Measurements from ENCODE around the gene TMED1. TPM values are rescaled to one million over a fixed set of nuclear protein-coding genes. Genes with fewer than 3 reads are reported as not detected.

The TMED1 gene
- total and polyA plus RNA-seq, 10 donors: 13.1 to 30.5 (median 19.3) TPM

- intact Hi-C loops (cut with DNase I; ENCODE audit: low total_unique reads): no loop called here
- Histone ChIP-seq H3K27me3 (replicated peaks in 1 of 7) (no peaks in the 10 kb centered on the region), H3K4me3 (no peak overlapping the region), H3K27ac (peak overlapping the region in 2 of 8 donors; percentile 11 to 33), H3K36me3 (peaks cover 2 to 100% (median 98%) of the 10 kb centered on the region in 6 donors), H3K9me3 (no peaks in the 10 kb centered on the region), H3K4me1 (no peaks in the 10 kb centered on the region)
- peak; percentile 75 for DNase-seq
- peak in 2 of 3 donors; percentile 25 to 58 for TF ChIP-seq POLR2AphosphoS5 (IDR thresholded peaks at IDR 0.05)
- peak in 1 of 11 experiments; percentile 19 for TF ChIP-seq CTCF (IDR thresholded peaks at IDR 0.05 in 8 of 11, conservative IDR thresholded peaks at IDR 0.05 in 3 of 11)
- TF ChIP-seq POLR2A (IDR thresholded peaks at IDR 0.05): no peak
- WGBS, 5 donors: 90 to 95% (median 92%) methylated on average over 14 to 26 of the region's 26 CpGs
Measured at GRCh38 chr19:10828981-10829821, 6.8 kb downstream of the TMED1 start.

GRCh38 chr19:10826846-10827245, 9.2 kb downstream of the TMED1 start:
- no peak for TF ChIP-seq CTCF (IDR thresholded peaks at IDR 0.05 in 8 of 11, conservative IDR thresholded peaks at IDR 0.05 in 3 of 11)
- no peak for TF ChIP-seq POLR2AphosphoS5 (IDR thresholded peaks at IDR 0.05)
- no peak for TF ChIP-seq POLR2A (IDR thresholded peaks at IDR 0.05)
- Histone ChIP-seq H3K36me3 (peaks cover 5 to 100% (median 97%) of the 10 kb centered on the region in 6 donors), H3K4me1 (no peaks in the 10 kb centered on the region), H3K27ac (no peak overlapping the region), H3K27me3 (replicated peaks in 1 of 7) (no peaks in the 10 kb centered on the region), H3K4me3 (no peak overlapping the region), H3K9me3 (no peaks in the 10 kb centered on the region)
- intact Hi-C loops (cut with DNase I; ENCODE audit: low total_unique reads): no loop called here
- 92 to 96% (median 95%) methylated on average over 4 to 6 of the region's 6 CpGs for WGBS, 5 donors
- DNase-seq: peak; percentile 23

GRCh38 chr19:10826231-10826630, 9.8 kb downstream of the TMED1 start:
- DNase-seq: peak; percentile 15
- H3K27ac ChIP-seq: no peak overlapping the region
- H3K4me3 ChIP-seq: no peak overlapping the region
- 76 to 83% (median 82%) methylated on average over 7 of the region's 7 CpGs for whole genome bisulfite sequencing, 5 donors
- peaks cover 0 to under 1% (median 0%) of the 10 kb centered on the region in 6 donors for H3K4me1 ChIP-seq
- no peaks in the 10 kb centered on the region for H3K27me3 ChIP-seq (replicated peaks in 1 of 7)
- intact Hi-C loops (cut with DNase I; ENCODE audit: low total_unique reads): no loop called here
- H3K36me3 ChIP-seq: peaks cover 5 to 100% (median 97%) of the 10 kb centered on the region in 6 donors
- no peaks in the 10 kb centered on the region for H3K9me3 ChIP-seq
- no peak for TF ChIP-seq POLR2A (IDR thresholded peaks at IDR 0.05)

- WGBS, 5 donors: 81 to 94% (median 93%) methylated on average over 7 to 12 of the region's 12 CpGs
- peak; percentile 53 for DNase-seq
Measured at GRCh38 chr19:10823690-10824089, 12.3 kb downstream of the TMED1 start.

GRCh38 chr19:10820173-10820572, 15.8 kb downstream of the TMED1 start:
- peak overlapping the region in 2 of 8 donors; percentile 19 to 40 for H3K27ac ChIP-seq
- intact Hi-C loops (cut with DNase I; ENCODE audit: low total_unique reads): no loop called here
- 89 to 94% (median 91%) methylated on average over 6 to 7 of the region's 7 CpGs for WGBS, 5 donors
- peaks cover 3 to 100% (median 70%) of the 10 kb centered on the region in 6 donors for H3K36me3 ChIP-seq
- DNase-seq: no peak
- no peaks in the 10 kb centered on the region for H3K27me3 ChIP-seq (replicated peaks in 1 of 7)
- H3K9me3 ChIP-seq: no peaks in the 10 kb centered on the region
- H3K4me3 ChIP-seq: no peak overlapping the region
- TF ChIP-seq POLR2AphosphoS5 (IDR thresholded peaks at IDR 0.05) (peak in 2 of 3 donors; percentile 23 to 39), POLR2A (IDR thresholded peaks at IDR 0.05) (no peak), CTCF (IDR thresholded peaks at IDR 0.05 in 8 of 11, conservative IDR thresholded peaks at IDR 0.05 in 3 of 11) (peak in 7 of 11 experiments; percentile 18 to 51 (median 38))
- H3K4me1 ChIP-seq: peaks cover 0 to 25% (median 5%) of the 10 kb centered on the region in 6 donors

More at GRCh38 chr19:10823690-10824089, 12.3 kb downstream of the TMED1 start:
- no peaks in the 10 kb centered on the region for H3K27me3 ChIP-seq (replicated peaks in 1 of 7)
- peak in 1 of 3 donors; percentile 46 for TF ChIP-seq POLR2AphosphoS5 (IDR thresholded peaks at IDR 0.05)
- no peak for TF ChIP-seq POLR2A (IDR thresholded peaks at IDR 0.05)
- no peak overlapping the region for H3K27ac ChIP-seq
- peaks cover 5 to 100% (median 88%) of the 10 kb centered on the region in 6 donors for H3K36me3 ChIP-seq
- H3K4me1 ChIP-seq: peaks cover 0 to 10% (median 0%) of the 10 kb centered on the region in 6 donors
- H3K9me3 ChIP-seq: no peaks in the 10 kb centered on the region
- H3K4me3 ChIP-seq: no peak overlapping the region
- intact Hi-C loops (cut with DNase I; ENCODE audit: low total_unique reads): no loop called here
